ENCODE data around the gene HTR6.

HTR6 gene

DNA sequence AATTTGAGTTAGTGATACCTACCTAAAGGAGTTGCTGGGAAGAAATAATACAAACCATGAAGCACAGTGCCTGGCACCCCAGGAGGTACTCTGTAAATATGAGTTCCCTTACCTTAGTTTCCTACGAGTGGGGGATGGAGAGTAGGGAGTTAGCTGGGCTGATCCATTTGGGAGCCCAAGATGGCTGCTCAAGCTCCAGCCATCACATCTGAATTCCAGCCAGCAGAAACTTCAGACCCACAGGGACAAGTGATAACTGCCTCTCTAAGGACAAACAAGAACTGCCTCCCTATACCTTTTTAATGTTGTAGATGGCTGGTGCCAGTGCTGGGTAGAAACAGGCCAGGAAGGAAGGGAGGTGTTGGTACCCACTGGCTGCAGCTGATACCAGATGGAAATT, 22.7 kb downstream of the HTR6 start:
- no peaks in the 10 kb centered on the region for H3K36me3 ChIP-seq (replicated peaks; ENCODE audit: insufficient read depth, low read length)
- no peak overlapping the region for H3K9ac ChIP-seq (ENCODE audit: low read length)
- H3F3A ChIP-seq (ENCODE audit: insufficient read depth, low read length): no peaks in the 10 kb centered on the region
- no peak overlapping the region for H3K4me2 ChIP-seq (ENCODE audit: low read depth, low read length)
- no peaks in the 10 kb centered on the region for H3K27me3 ChIP-seq (replicated peaks; ENCODE audit: insufficient read depth, low read length)
- H3K9me2 ChIP-seq (replicated peaks; ENCODE audit: insufficient read depth, low read length): no peaks in the 10 kb centered on the region
- TF ChIP-seq EZH2phosphoT487 (IDR thresholded peaks at IDR 0.05; ENCODE audit: low read length) (no peak), EZH2 (optimal IDR thresholded peaks at IDR 0.05; ENCODE audit: low read depth, low read length) (no peak)
- TF ChIP-seq, protein P1, sequence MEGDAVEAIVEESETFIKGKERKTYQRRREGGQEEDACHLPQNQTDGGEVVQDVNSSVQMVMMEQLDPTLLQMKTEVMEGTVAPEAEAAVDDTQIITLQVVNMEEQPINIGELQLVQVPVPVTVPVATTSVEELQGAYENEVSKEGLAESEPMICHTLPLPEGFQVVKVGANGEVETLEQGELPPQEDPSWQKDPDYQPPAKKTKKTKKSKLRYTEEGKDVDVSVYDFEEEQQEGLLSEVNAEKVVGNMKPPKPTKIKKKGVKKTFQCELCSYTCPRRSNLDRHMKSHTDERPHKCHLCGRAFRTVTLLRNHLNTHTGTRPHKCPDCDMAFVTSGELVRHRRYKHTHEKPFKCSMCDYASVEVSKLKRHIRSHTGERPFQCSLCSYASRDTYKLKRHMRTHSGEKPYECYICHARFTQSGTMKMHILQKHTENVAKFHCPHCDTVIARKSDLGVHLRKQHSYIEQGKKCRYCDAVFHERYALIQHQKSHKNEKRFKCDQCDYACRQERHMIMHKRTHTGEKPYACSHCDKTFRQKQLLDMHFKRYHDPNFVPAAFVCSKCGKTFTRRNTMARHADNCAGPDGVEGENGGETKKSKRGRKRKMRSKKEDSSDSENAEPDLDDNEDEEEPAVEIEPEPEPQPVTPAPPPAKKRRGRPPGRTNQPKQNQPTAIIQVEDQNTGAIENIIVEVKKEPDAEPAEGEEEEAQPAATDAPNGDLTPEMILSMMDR (IDR thresholded peaks at IDR 0.05; ENCODE audit: low read length): no peak
- no peak overlapping the region for H2AFZ ChIP-seq (ENCODE audit: low read length)
- DNase-seq: no peak
- no peak overlapping the region for H3K27ac ChIP-seq (ENCODE audit: low read length)
- H3K4me1 ChIP-seq (ENCODE audit: low read length): no peaks in the 10 kb centered on the region
- no peaks in the 10 kb centered on the region for H3K9me3 ChIP-seq (replicated peaks; ENCODE audit: insufficient read depth, low read length)
- no peaks in the 10 kb centered on the region for H4K20me1 ChIP-seq (ENCODE audit: insufficient read depth, low read length)
- H3K79me2 ChIP-seq (ENCODE audit: low read length): no peaks in the 10 kb centered on the region
- H3K4me3 ChIP-seq (ENCODE audit: low read length): no peak overlapping the region

DNA sequence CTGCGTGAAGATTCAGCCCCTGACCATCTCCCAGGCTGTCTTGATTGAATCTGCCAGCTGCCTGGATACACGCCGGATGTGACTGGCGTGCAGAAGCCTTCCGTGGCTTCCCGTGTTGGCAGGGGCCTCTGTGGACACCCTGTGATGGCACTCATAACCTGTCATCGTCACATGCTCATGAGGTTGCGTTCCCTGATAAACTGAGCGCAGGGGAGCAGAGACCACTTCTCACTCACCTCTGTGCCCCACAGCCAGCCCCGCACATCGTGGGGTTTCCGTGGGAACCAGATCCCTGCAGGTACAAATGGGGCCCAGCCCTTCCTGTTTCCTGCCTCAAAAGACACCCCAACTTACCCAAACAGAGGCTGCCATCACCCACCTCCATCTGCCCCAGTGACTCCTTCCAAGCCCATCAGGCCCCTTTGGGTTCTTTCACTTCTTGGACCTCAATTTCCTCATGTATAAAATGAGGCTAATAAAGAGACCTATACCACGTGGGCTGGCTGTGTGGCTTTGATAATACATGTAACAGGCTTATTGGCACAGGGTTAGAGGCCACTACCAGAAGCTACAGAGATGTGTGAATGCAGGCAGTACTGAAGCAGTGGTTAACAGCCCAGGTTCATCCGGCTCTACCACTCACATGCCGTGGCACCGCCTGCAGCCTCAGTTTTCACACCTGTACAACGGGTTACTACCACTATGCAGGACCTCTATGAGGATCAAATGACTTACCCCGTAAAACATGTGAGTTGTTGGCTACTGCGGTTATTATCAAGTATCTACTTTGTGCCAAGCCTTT, 23.6 kb downstream of the HTR6 start:
- no peaks in the 10 kb centered on the region for H3K9me2 ChIP-seq (replicated peaks; ENCODE audit: insufficient read depth, low read length)
- no peak for DNase-seq
- no peaks in the 10 kb centered on the region for H3K4me1 ChIP-seq (ENCODE audit: low read length)
- no peak overlapping the region for H3K27ac ChIP-seq (ENCODE audit: low read length)
- no peak overlapping the region for H3K9ac ChIP-seq (ENCODE audit: low read length)
- TF ChIP-seq EZH2phosphoT487 (IDR thresholded peaks at IDR 0.05; ENCODE audit: low read length): no peak
- TF ChIP-seq, protein P1 (IDR thresholded peaks at IDR 0.05; ENCODE audit: low read length): no peak
- no peak for TF ChIP-seq EZH2 (optimal IDR thresholded peaks at IDR 0.05; ENCODE audit: low read depth, low read length)
- no peaks in the 10 kb centered on the region for H4K20me1 ChIP-seq (ENCODE audit: insufficient read depth, low read length)
- H3K27me3 ChIP-seq (replicated peaks; ENCODE audit: insufficient read depth, low read length): no peaks in the 10 kb centered on the region
- H3F3A ChIP-seq (ENCODE audit: insufficient read depth, low read length): no peaks in the 10 kb centered on the region
- H3K4me2 ChIP-seq (ENCODE audit: low read depth, low read length): no peak overlapping the region
- H3K36me3 ChIP-seq (replicated peaks; ENCODE audit: insufficient read depth, low read length): no peaks in the 10 kb centered on the region
- H3K79me2 ChIP-seq (ENCODE audit: low read length): no peaks in the 10 kb centered on the region
- no peak overlapping the region for H3K4me3 ChIP-seq (ENCODE audit: low read length)
- no peaks in the 10 kb centered on the region for H3K9me3 ChIP-seq (replicated peaks; ENCODE audit: insufficient read depth, low read length)
- H2AFZ ChIP-seq (ENCODE audit: low read length): no peak overlapping the region

DNA sequence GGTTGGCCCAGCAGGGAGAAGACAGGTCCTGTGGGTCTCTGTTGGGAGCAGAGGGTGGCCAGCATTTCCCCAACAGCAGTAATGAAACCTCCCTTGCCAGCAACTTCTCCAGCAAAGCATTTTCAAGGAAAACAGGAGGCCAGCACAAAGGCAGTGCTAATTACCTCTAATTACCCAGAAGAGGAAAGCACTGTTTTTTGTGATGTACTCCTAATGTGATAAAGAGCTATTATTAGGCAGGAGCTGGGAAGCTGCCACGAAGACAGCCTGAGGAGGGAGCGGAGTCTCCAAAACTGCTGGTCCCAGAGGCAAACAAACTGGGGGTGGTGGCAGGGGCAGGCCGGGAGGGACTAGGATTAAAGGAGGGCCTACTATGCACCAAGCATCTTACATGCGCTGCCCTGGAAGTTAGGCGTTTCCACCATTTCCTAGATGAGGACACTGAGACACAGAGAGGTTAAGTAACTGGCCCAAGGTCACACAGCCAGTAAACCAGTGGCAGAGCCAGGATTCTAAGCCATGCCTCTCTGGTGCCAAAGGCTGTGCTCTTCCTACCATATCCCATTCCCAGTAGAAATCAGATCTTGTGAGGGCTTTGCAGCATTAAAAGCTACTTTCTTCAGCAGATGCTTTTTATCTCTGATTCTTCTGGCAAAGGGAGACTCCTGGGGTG, 24.5 kb downstream of the HTR6 start:
- H4K20me1 ChIP-seq (ENCODE audit: insufficient read depth, low read length): no peaks in the 10 kb centered on the region
- H3K4me2 ChIP-seq (ENCODE audit: low read depth, low read length): no peak overlapping the region
- TF ChIP-seq, protein P1 (IDR thresholded peaks at IDR 0.05; ENCODE audit: low read length): no peak
- TF ChIP-seq EZH2phosphoT487 (IDR thresholded peaks at IDR 0.05; ENCODE audit: low read length): no peak
- TF ChIP-seq EZH2 (optimal IDR thresholded peaks at IDR 0.05; ENCODE audit: low read depth, low read length): no peak
- no peaks in the 10 kb centered on the region for H3K4me1 ChIP-seq (ENCODE audit: low read length)
- H2AFZ ChIP-seq (ENCODE audit: low read length): no peak overlapping the region
- H3K9me3 ChIP-seq (replicated peaks; ENCODE audit: insufficient read depth, low read length): no peaks in the 10 kb centered on the region
- no peaks in the 10 kb centered on the region for H3K79me2 ChIP-seq (ENCODE audit: low read length)
- DNase-seq: no peak
- no peak overlapping the region for H3K9ac ChIP-seq (ENCODE audit: low read length)
- H3K27ac ChIP-seq (ENCODE audit: low read length): no peak overlapping the region
- no peaks in the 10 kb centered on the region for H3K27me3 ChIP-seq (replicated peaks; ENCODE audit: insufficient read depth, low read length)
- H3K9me2 ChIP-seq (replicated peaks; ENCODE audit: insufficient read depth, low read length): no peaks in the 10 kb centered on the region
- no peak overlapping the region for H3K4me3 ChIP-seq (ENCODE audit: low read length)
- no peaks in the 10 kb centered on the region for H3K36me3 ChIP-seq (replicated peaks; ENCODE audit: insufficient read depth, low read length)
- H3F3A ChIP-seq (ENCODE audit: insufficient read depth, low read length): no peaks in the 10 kb centered on the region

Measured in MM.1S (cell line).